ENCODE measurements around the gene GPHN.

The GPHN gene

GRCh38 chr14:66610154-66610563, 102.2 kb downstream of the GPHN start:
- WGBS (ENCODE audit: insufficient coverage), result 100% methylated on average over 4 of the region's 4 CpGs
- Histone ChIP-seq H3K36me3 (ENCODE audit: control insufficient read depth in 4 of 4, insufficient read depth in 4 of 4, low read length in 3 of 4) (no peaks in the 10 kb centered on the region), H3K9me3 (ENCODE audit: control extremely low read depth in 1 of 5, control insufficient read depth in 4 of 5, insufficient read depth in 2 of 5, low read depth in 1 of 5, low read length in 4 of 5) (peaks cover 0 to 10% (median 0%) of the 10 kb centered on the region in 5 experiments), H3K27ac (ENCODE audit: insufficient read depth in 1 of 2, low read depth in 1 of 2, low read length in 2 of 2, poor library complexity in 1 of 2, severe bottlenecking in 2 of 2) (no peak overlapping the region), H3K4me3 (ENCODE audit: control insufficient read depth in 1 of 7, extremely low read depth in 1 of 7, insufficient read depth in 4 of 7, low read depth in 2 of 7, low read length in 6 of 7) (no peak overlapping the region), H3K27me3 (replicated peaks in 2 of 5; ENCODE audit: control insufficient read depth in 4 of 5, insufficient read depth in 5 of 5, low read length in 4 of 5) (no peaks in the 10 kb centered on the region), H3K4me1 (ENCODE audit: control extremely low read depth in 1 of 4, control insufficient read depth in 4 of 4, insufficient read depth in 4 of 4, low read length in 3 of 4) (no peaks in the 10 kb centered on the region)
- ChIA-PET POLR2A (no interaction called here), CTCF (no interaction called here)
- DNase-seq, result no peak

DNA sequence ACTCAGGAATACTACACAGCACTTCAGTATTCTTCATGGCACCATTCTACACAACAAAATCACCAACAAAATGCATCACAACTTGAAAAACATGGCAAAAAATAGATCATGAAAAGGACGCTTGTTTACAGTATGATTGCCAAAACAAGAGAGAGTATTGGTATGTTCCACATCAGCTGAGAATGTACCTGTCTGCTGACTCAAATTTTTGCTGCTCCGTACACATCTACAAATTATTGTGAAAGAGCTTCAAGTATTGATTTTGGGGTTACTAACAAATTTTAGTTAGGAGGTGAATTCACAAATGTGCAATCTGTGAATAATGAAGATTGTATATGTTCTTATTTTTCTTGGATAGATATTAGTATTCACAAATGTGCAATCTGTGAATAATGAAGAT, 105.4 kb downstream of the GPHN start:
- no peak overlapping the region for H3K4me3 ChIP-seq (ENCODE audit: control insufficient read depth in 1 of 7, extremely low read depth in 1 of 7, insufficient read depth in 4 of 7, low read depth in 2 of 7, low read length in 6 of 7)
- H3K27ac ChIP-seq (ENCODE audit: insufficient read depth in 1 of 2, low read depth in 1 of 2, low read length in 2 of 2, poor library complexity in 1 of 2, severe bottlenecking in 2 of 2), result no peak overlapping the region
- H3K4me1 ChIP-seq (ENCODE audit: control extremely low read depth in 1 of 4, control insufficient read depth in 4 of 4, insufficient read depth in 4 of 4, low read length in 3 of 4), result no peaks in the 10 kb centered on the region
- DNase-seq, result no peak
- POLR2A ChIA-PET, result no interaction called here
- WGBS (ENCODE audit: insufficient coverage), result 100% methylated on average over 1 of the region's 2 CpGs
- peaks cover 0 to 2% (median 0%) of the 10 kb centered on the region in 4 experiments for H3K36me3 ChIP-seq (ENCODE audit: control insufficient read depth in 4 of 4, insufficient read depth in 4 of 4, low read length in 3 of 4)
- no peaks in the 10 kb centered on the region for H3K27me3 ChIP-seq (replicated peaks in 2 of 5; ENCODE audit: control insufficient read depth in 4 of 5, insufficient read depth in 5 of 5, low read length in 4 of 5)
- CTCF ChIA-PET, result no interaction called here
- peaks cover 2 to 16% (median 13%) of the 10 kb centered on the region in 5 experiments for H3K9me3 ChIP-seq (ENCODE audit: control extremely low read depth in 1 of 5, control insufficient read depth in 4 of 5, insufficient read depth in 2 of 5, low read depth in 1 of 5, low read length in 4 of 5)

DNA sequence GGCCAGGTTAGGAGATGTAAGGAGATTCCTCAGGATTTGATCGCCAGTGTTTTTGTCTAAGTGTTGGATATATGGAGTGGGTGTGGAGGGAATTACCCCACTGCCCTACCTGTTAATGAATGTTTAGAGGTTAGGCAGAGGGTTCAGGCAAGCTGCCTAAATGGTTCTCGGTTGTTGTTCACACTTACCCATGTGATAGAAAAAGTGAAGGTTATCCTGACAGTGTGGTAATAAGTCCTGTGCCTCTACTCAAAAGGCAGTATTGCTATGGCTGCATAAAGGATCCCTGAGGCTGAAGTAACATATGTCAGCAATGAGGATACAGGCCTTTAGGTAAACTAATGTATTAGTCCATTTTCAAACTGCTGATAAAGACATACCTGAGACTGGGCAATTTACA, 112.0 kb downstream of the GPHN start:
- DNase-seq, result no peak
- H3K4me3 ChIP-seq (ENCODE audit: control insufficient read depth in 1 of 7, extremely low read depth in 1 of 7, insufficient read depth in 4 of 7, low read depth in 2 of 7, low read length in 6 of 7), result no peak overlapping the region
- H3K36me3 ChIP-seq (ENCODE audit: control insufficient read depth in 4 of 4, insufficient read depth in 4 of 4, low read length in 3 of 4), result peaks cover 0 to 2% (median 0%) of the 10 kb centered on the region in 4 experiments
- peaks cover 4 to 20% (median 11%) of the 10 kb centered on the region in 5 experiments for H3K9me3 ChIP-seq (ENCODE audit: control extremely low read depth in 1 of 5, control insufficient read depth in 4 of 5, insufficient read depth in 2 of 5, low read depth in 1 of 5, low read length in 4 of 5)
- no peaks in the 10 kb centered on the region for H3K4me1 ChIP-seq (ENCODE audit: control extremely low read depth in 1 of 4, control insufficient read depth in 4 of 4, insufficient read depth in 4 of 4, low read length in 3 of 4)
- H3K27me3 ChIP-seq (replicated peaks in 2 of 5; ENCODE audit: control insufficient read depth in 4 of 5, insufficient read depth in 5 of 5, low read length in 4 of 5), result no peaks in the 10 kb centered on the region
- ChIA-PET CTCF (no interaction called here), POLR2A (no interaction called here)
- no peak overlapping the region for H3K27ac ChIP-seq (ENCODE audit: insufficient read depth in 1 of 2, low read depth in 1 of 2, low read length in 2 of 2, poor library complexity in 1 of 2, severe bottlenecking in 2 of 2)
- 95% methylated on average over 2 of the region's 2 CpGs for WGBS (ENCODE audit: insufficient coverage)

DNA sequence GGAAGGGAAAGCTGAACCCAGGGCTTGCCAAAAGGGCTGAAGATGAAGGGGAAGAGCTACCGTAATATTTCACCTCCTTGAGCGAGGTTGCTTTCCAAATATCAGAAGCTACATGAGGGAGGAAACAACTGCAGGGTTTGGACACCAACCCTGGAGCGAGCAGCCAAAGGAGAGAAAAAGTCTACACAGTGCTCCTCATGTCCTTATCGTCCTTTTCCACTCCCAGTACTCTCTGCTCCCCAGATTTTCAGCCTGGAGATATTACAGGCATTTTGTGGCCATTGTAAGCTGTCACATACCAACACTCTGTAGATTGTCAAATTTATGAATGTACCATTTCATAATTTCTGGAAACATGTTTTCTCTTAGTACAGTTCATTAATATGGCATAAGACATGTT, 115.9 kb downstream of the GPHN start:
- Histone ChIP-seq H3K27ac (ENCODE audit: insufficient read depth in 1 of 2, low read depth in 1 of 2, low read length in 2 of 2, poor library complexity in 1 of 2, severe bottlenecking in 2 of 2) (no peak overlapping the region), H3K36me3 (ENCODE audit: control insufficient read depth in 4 of 4, insufficient read depth in 4 of 4, low read length in 3 of 4) (no peaks in the 10 kb centered on the region), H3K4me3 (ENCODE audit: control insufficient read depth in 1 of 7, extremely low read depth in 1 of 7, insufficient read depth in 4 of 7, low read depth in 2 of 7, low read length in 6 of 7) (no peak overlapping the region), H3K27me3 (replicated peaks in 2 of 5; ENCODE audit: control insufficient read depth in 4 of 5, insufficient read depth in 5 of 5, low read length in 4 of 5) (no peaks in the 10 kb centered on the region), H3K4me1 (ENCODE audit: control extremely low read depth in 1 of 4, control insufficient read depth in 4 of 4, insufficient read depth in 4 of 4, low read length in 3 of 4) (no peaks in the 10 kb centered on the region), H3K9me3 (ENCODE audit: control extremely low read depth in 1 of 5, control insufficient read depth in 4 of 5, insufficient read depth in 2 of 5, low read depth in 1 of 5, low read length in 4 of 5) (peaks cover 0 to 6% (median 3%) of the 10 kb centered on the region in 5 experiments)
- CTCF ChIA-PET, result interaction anchor here (0.7 to 2.8 kb wide), 15 partner anchors 17 to 662 kb away, joined by 3 to 21 read pairs (median 4); no protein-coding TSS in a partner anchor
- DNase-seq, result no peak
- WGBS (ENCODE audit: insufficient coverage), result 92% methylated on average over 3 of the region's 4 CpGs
- POLR2A ChIA-PET, result no interaction called here

- WGBS (ENCODE audit: insufficient coverage), result no CpG with 5 or more reads among the region's 1 CpG
- Histone ChIP-seq H3K9me3 (ENCODE audit: control extremely low read depth in 1 of 5, control insufficient read depth in 4 of 5, insufficient read depth in 2 of 5, low read depth in 1 of 5, low read length in 4 of 5) (peaks cover 0 to 6% (median 3%) of the 10 kb centered on the region in 5 experiments), H3K36me3 (ENCODE audit: control insufficient read depth in 4 of 4, insufficient read depth in 4 of 4, low read length in 3 of 4) (no peaks in the 10 kb centered on the region), H3K4me1 (ENCODE audit: control extremely low read depth in 1 of 4, control insufficient read depth in 4 of 4, insufficient read depth in 4 of 4, low read length in 3 of 4) (no peaks in the 10 kb centered on the region), H3K27ac (ENCODE audit: insufficient read depth in 1 of 2, low read depth in 1 of 2, low read length in 2 of 2, poor library complexity in 1 of 2, severe bottlenecking in 2 of 2) (no peak overlapping the region), H3K27me3 (replicated peaks in 2 of 5; ENCODE audit: control insufficient read depth in 4 of 5, insufficient read depth in 5 of 5, low read length in 4 of 5) (no peaks in the 10 kb centered on the region), H3K4me3 (ENCODE audit: control insufficient read depth in 1 of 7, extremely low read depth in 1 of 7, insufficient read depth in 4 of 7, low read depth in 2 of 7, low read length in 6 of 7) (no peak overlapping the region)
- ChIA-PET CTCF (interaction anchor here (0.7 to 2.8 kb wide), 16 partner anchors 17 to 661 kb away, joined by 3 to 21 read pairs (median 4); no protein-coding TSS in a partner anchor), POLR2A (interaction anchor here (0.7 kb wide), 1 partner anchor 515 kb away, joined by 3 read pairs; no protein-coding TSS in a partner anchor)
- peak; percentile 61 to 78 (median 73) for DNase-seq
Measured at GRCh38 chr14:66624336-66624937, 116.5 kb downstream of the GPHN start.

GRCh38 chr14:66628636-66629035, 120.7 kb downstream of the GPHN start:
- CTCF ChIA-PET, result no interaction called here

DNA sequence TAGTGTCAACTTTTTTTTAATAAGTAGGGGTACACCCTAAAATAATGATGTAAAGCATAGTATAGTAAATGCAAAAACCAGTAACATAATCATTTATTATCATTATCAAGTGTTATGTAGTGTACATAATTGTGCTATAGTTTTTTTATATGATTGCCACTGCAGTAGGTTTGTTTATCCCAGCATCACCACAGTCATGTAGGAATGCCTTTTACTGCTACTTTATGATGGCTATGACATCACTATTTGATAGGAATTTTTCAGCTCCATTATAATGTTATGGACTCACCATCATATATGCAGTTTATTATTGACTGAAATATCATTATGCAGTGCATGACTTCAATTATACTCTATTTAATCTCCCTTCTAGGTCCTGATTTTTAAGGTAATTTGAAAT, 121.6 kb downstream of the GPHN start:
- ChIA-PET CTCF (no interaction called here), POLR2A (no interaction called here)
- DNase-seq, result no peak
- H3K4me3 ChIP-seq (ENCODE audit: control insufficient read depth in 1 of 7, extremely low read depth in 1 of 7, insufficient read depth in 4 of 7, low read depth in 2 of 7, low read length in 6 of 7), result no peak overlapping the region
- no peaks in the 10 kb centered on the region for H3K36me3 ChIP-seq (ENCODE audit: control insufficient read depth in 4 of 4, insufficient read depth in 4 of 4, low read length in 3 of 4)
- no peak overlapping the region for H3K27ac ChIP-seq (ENCODE audit: insufficient read depth in 1 of 2, low read depth in 1 of 2, low read length in 2 of 2, poor library complexity in 1 of 2, severe bottlenecking in 2 of 2)
- H3K4me1 ChIP-seq (ENCODE audit: control extremely low read depth in 1 of 4, control insufficient read depth in 4 of 4, insufficient read depth in 4 of 4, low read length in 3 of 4), result no peaks in the 10 kb centered on the region
- no peaks in the 10 kb centered on the region for H3K27me3 ChIP-seq (replicated peaks in 2 of 5; ENCODE audit: control insufficient read depth in 4 of 5, insufficient read depth in 5 of 5, low read length in 4 of 5)
- H3K9me3 ChIP-seq (ENCODE audit: control extremely low read depth in 1 of 5, control insufficient read depth in 4 of 5, insufficient read depth in 2 of 5, low read depth in 1 of 5, low read length in 4 of 5), result no peaks in the 10 kb centered on the region

More at GRCh38 chr14:66628636-66629035, 120.7 kb downstream of the GPHN start:
- H3K9me3 ChIP-seq (ENCODE audit: control extremely low read depth in 1 of 5, control insufficient read depth in 4 of 5, insufficient read depth in 2 of 5, low read depth in 1 of 5, low read length in 4 of 5), result no peaks in the 10 kb centered on the region
- no peak for DNase-seq
- H3K4me3 ChIP-seq (ENCODE audit: control insufficient read depth in 1 of 7, extremely low read depth in 1 of 7, insufficient read depth in 4 of 7, low read depth in 2 of 7, low read length in 6 of 7), result no peak overlapping the region
- H3K4me1 ChIP-seq (ENCODE audit: control extremely low read depth in 1 of 4, control insufficient read depth in 4 of 4, insufficient read depth in 4 of 4, low read length in 3 of 4), result no peaks in the 10 kb centered on the region
- no peaks in the 10 kb centered on the region for H3K27me3 ChIP-seq (replicated peaks in 2 of 5; ENCODE audit: control insufficient read depth in 4 of 5, insufficient read depth in 5 of 5, low read length in 4 of 5)
- no peaks in the 10 kb centered on the region for H3K36me3 ChIP-seq (ENCODE audit: control insufficient read depth in 4 of 4, insufficient read depth in 4 of 4, low read length in 3 of 4)
- POLR2A ChIA-PET, result no interaction called here
- H3K27ac ChIP-seq (ENCODE audit: insufficient read depth in 1 of 2, low read depth in 1 of 2, low read length in 2 of 2, poor library complexity in 1 of 2, severe bottlenecking in 2 of 2), result no peak overlapping the region
